Measurements from ENCODE around the gene ZNF562.

ZNF562 gene

GRCh38 chr19:9641810-9642209, 33.1 kb downstream of the ZNF562 start:
- DNase-seq = no peak

DNA sequence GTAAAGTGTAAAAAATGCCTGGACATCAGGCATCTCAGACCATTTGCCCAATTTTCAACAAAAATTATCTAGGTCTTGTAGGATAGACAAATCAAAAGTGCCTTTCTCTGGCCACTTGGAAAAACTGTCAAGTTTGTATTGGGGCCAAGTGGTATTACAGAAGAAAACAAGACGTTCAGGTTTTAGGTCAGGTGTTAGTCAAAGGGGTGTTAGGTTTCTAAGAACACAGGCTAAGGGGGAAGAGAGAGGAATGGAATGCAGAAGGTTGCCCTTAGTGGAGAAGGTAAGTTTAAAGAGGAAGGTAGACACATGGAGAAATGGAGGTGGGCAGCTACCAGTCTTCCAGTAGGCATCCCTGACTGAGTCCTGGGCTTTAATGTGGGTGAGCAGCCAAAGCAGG, 33.9 kb downstream of the ZNF562 start:
- DNase-seq = no peak

GRCh38 chr19:9636018-9636417, 38.9 kb downstream of the ZNF562 start:
- no peak for DNase-seq

GRCh38 chr19:9627856-9628255, 47.0 kb downstream of the ZNF562 start:
- DNase-seq = no peak

DNA sequence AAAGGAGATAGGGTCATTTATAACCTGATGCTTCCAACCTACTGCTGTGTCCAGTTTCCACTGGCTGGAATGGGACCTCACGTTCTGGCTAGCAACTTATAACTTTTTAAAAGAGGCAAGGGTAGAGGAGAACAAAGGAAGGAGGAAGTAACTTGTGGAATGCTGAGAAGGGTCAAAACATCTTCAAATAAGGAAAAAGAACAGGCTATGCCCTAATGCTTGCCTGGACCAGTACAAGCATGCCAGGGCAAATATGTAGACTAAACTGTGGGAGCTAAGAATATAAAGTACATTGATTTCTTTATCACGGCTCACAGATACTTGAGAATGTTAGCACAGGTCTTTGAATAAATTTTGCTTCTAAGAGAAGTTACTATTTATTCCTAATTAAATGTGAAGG, 52.4 kb downstream of the ZNF562 start:
- DNase-seq = no peak

DNA sequence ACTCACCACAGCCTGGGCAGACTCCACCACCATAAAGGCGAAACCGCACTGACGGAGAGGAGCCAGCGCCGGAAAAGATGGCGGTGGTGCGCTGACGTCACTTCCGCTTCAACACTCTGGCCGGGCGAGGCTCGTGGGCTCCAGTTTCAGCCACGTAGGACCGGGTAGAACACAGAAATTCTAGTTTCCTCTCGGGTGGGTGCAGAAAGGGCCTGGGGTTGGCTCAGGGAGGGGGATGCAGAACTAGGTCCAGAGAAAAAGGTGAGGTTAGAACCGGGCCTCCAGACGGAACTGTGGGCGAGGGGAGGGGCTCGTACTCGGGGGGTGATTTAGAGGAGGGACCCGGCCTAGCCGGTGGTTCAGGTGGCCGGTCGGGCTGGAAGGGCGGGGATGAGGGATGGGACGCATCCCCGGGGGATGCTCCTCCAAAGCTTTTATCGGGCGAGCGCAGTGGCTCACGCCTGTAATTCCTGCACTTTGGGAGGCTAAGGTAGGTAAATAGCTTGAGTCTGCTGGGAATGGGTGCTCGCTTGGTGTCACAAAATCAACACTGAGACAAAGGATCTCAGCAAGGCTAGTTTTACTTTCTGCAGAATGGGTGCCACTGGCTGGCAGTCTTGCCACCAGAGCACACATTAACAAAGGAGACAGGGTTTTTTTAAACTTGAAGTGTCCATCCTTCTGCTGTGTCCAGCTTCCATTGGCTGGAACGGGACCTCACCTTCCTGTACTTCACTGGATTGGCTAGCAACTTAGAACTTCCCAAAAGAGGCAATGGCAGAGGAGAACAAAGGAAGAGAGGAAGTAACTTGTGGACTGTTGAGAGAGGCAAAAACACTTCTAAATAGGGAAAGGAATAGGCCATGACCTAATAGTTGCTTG, 53.5 kb downstream of the ZNF562 start, which contains the start of gene ZNF561:
Gene ZNF561 (minus strand): TSS at position 77 of the 882 bp plus-strand sequence. CDS start 1,776 bp downstream, outside the sequence.
- peak; percentile 64 to 71 for DNase-seq

DNA sequence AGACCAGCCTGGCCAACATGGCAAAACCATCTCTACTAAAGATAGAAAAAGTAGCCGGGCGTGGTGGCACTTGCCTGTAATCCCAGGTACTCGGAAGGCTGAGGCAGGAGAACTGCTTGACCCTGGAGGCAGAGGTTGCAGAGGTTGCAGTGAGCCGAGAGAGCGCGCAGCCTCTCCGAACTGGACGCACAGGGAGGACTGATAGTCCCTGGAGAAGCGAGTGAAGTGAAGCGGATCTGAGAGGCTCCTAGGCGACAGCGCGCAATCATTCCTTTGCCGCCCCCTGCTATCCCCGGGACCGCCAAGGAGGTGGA, 54.1 kb downstream of the ZNF562 start:
- peak in 1 of 2 experiments; percentile 50 for DNase-seq

GRCh38 chr19:9615844-9616243, 59.1 kb downstream of the ZNF562 start:
- no peak for DNase-seq

GRCh38 chr19:9610484-9611113, 64.3 kb downstream of the ZNF562 start:
- no peak for DNase-seq

- no peak for DNase-seq
These were observed 66.0 kb downstream of the ZNF562 start for GRCh38 chr19:9608912-9609311.

DNA sequence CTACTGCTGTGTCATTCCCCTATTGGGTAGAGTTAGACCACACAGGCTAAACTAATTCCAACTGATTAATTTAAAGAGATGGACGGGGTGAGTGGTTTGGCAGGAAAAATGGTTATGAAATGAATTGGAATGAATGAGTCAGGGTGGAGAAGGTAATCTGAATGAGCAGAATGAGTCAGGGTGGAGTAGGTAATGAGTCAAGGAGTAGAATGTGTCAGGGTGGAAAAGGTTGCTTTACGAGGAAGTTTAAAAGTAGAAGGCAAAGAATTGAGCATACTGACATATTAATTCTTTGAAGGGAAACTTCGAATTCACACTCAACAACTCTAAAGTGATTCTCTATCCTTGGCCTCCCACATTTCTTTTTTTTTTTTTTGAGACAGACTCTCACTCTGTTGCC, 77.9 kb downstream of the ZNF562 start:
- DNase-seq = no peak

Data from AML-193 (cell line).